ENCODE measurements around the gene KIZ. TPM values are rescaled to one million over a fixed set of nuclear protein-coding genes. Genes with fewer than 3 reads are reported as not detected.
A peak's percentile ranks its signal among the peaks of the same experiment; 100 is the strongest.

KIZ gene, protein sequence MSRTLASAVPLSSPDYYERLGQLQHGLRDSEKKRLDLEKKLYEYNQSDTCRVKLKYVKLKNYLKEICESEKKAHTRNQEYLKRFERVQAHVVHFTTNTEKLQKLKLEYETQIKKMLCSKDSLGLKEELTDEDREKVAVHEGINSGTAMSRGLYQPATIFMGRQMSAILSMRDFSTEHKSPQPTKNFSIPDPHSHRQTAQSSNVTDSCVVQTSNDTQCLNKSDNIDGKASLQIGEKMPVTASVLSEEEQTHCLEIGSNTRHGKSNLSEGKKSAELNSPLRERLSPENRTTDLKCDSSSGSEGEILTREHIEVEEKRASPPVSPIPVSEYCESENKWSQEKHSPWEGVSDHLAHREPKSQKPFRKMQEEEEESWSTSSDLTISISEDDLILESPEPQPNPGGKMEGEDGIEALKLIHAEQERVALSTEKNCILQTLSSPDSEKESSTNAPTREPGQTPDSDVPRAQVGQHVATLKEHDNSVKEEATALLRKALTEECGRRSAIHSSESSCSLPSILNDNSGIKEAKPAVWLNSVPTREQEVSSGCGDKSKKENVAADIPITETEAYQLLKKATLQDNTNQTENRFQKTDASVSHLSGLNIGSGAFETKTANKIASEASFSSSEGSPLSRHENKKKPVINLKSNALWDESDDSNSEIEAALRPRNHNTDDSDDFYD
- total RNA-seq = 10 to 100 TPM in 5 of 6 donors, 1 to 10 TPM in 1; 7.9 to 29.3 (median 15.2) TPM

- WGBS, 2 donors = 0 to 1% methylated on average over 4 to 24 of the region's 66 CpGs
- Histone ChIP-seq H3K9me3 (no peaks in the 10 kb centered on the region), H3K27ac (peak within 1 kb of the TSS; percentile 67 to 91 (median 84)), H3K4me3 (peak within 1 kb of the TSS; percentile 78 to 92 (median 90)), H3K36me3 (no peaks in the 10 kb centered on the region), H3K27me3 (no peaks in the 10 kb centered on the region), H3K4me1 (peaks cover 3 to 10% (median 6%) of the 10 kb centered on the region in 4 donors)
- DNase-seq (peak; percentile 97 to 100), ATAC-seq (ENCODE audit: low FRiP score in 2 of 2) (peak; percentile 100)
- TF ChIP-seq POLR2A (IDR thresholded peaks at IDR 0.05) (peak in 3 of 4 donors; percentile 38 to 87 (median 61)), POLR2AphosphoS5 (IDR thresholded peaks at IDR 0.05) (peak in 1 of 2 donors; percentile 97), EP300 (IDR thresholded peaks at IDR 0.05) (peak in 1 of 4 donors; percentile 49)
- TF ChIP-seq, protein P1, sequence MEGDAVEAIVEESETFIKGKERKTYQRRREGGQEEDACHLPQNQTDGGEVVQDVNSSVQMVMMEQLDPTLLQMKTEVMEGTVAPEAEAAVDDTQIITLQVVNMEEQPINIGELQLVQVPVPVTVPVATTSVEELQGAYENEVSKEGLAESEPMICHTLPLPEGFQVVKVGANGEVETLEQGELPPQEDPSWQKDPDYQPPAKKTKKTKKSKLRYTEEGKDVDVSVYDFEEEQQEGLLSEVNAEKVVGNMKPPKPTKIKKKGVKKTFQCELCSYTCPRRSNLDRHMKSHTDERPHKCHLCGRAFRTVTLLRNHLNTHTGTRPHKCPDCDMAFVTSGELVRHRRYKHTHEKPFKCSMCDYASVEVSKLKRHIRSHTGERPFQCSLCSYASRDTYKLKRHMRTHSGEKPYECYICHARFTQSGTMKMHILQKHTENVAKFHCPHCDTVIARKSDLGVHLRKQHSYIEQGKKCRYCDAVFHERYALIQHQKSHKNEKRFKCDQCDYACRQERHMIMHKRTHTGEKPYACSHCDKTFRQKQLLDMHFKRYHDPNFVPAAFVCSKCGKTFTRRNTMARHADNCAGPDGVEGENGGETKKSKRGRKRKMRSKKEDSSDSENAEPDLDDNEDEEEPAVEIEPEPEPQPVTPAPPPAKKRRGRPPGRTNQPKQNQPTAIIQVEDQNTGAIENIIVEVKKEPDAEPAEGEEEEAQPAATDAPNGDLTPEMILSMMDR (IDR thresholded peaks at IDR 0.05) = peak; percentile 49 to 89 (median 73)
Measured at GRCh38 chr20:21125849-21126580, at the start of gene KIZ. Gene KIZ, plus strand, starts transcription at chr20:21126082. Its CDS starts 34 bp downstream, at chr20:21126116.

DNA sequence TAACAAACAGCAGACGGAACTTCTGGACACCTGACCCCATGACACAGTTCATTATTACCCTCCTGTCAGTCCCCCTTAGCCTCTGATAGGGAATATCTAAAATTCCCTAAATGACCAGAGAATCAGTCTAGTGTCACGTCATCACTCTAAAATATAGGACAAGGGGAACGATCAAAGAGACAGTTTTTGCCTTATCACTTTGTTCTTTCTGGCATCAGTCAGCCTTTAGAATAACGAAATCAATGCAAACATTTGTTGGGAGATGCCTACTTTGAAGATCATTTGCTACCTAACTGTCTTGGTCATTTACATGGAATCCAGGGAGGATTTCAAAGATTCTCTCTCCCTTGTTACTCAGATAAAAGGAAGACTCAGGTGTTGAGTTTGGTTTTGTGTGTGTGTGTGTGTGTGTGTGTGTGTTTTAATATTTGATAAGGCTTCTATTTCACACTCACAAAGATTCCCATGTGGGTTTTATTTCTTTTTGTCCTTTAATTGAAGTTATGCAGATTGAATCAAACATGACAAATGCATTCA is 48.0 kb upstream of the KIZ start:
- no peak for ATAC-seq (ENCODE audit: low FRiP score in 2 of 2)
- 56 to 57% methylated on average over 4 of the region's 4 CpGs for WGBS, 2 donors
- Histone ChIP-seq H3K4me3 (no peak overlapping the region), H3K9me3 (no peaks in the 10 kb centered on the region), H3K27me3 (peaks cover 0 to 2% (median 0%) of the 10 kb centered on the region in 4 donors), H3K36me3 (no peaks in the 10 kb centered on the region), H3K27ac (no peak overlapping the region), H3K4me1 (no peaks in the 10 kb centered on the region)
- no peak for DNase-seq
- TF ChIP-seq POLR2A (IDR thresholded peaks at IDR 0.05) = no peak
- no peak for TF ChIP-seq POLR2AphosphoS5 (IDR thresholded peaks at IDR 0.05)
- TF ChIP-seq EP300 (IDR thresholded peaks at IDR 0.05) = no peak
- TF ChIP-seq, protein P1 (IDR thresholded peaks at IDR 0.05) = no peak

DNA sequence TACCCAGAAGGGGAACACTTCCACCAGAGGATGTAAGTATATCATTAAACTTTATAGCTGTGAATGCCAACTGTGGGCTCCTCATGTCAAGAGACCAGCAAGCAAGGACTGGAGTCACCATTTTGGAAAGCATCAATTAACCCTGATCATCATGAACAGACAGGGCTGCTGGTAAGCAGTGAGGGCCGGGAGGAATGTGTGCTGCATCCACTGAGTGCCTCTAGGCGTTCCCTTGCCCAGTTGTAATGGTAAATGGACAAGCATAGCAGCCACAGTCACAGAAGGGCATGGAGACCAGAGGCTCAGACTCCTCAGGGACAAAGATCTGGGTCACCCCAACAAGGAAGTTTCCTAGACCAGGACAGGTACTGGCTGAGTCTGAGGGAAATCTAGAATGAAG is 43.3 kb upstream of the KIZ start:
- Histone ChIP-seq H3K9me3 (no peaks in the 10 kb centered on the region), H3K4me3 (no peak overlapping the region), H3K27me3 (peaks cover 0 to 2% (median 0%) of the 10 kb centered on the region in 4 donors), H3K36me3 (no peaks in the 10 kb centered on the region), H3K27ac (no peak overlapping the region), H3K4me1 (no peaks in the 10 kb centered on the region)
- TF ChIP-seq POLR2AphosphoS5 (IDR thresholded peaks at IDR 0.05) (no peak), POLR2A (IDR thresholded peaks at IDR 0.05) (no peak), EP300 (IDR thresholded peaks at IDR 0.05) (no peak)
- TF ChIP-seq, protein P1 (IDR thresholded peaks at IDR 0.05) = no peak
- WGBS, 2 donors = 60 to 69% methylated on average over 2 of the region's 2 CpGs
- DNase-seq = no peak
- no peak for ATAC-seq (ENCODE audit: low FRiP score in 2 of 2)

GRCh38 chr20:21083825-21084325 is 42.0 kb upstream of the KIZ start:
- H3K36me3 ChIP-seq = no peaks in the 10 kb centered on the region
- no peaks in the 10 kb centered on the region for H3K9me3 ChIP-seq
- 20 to 44% methylated on average over 2 of the region's 2 CpGs for WGBS, 2 donors
- TF ChIP-seq EP300 (IDR thresholded peaks at IDR 0.05) = no peak
- TF ChIP-seq, protein P1 (IDR thresholded peaks at IDR 0.05) = no peak
- no peak for TF ChIP-seq POLR2A (IDR thresholded peaks at IDR 0.05)
- TF ChIP-seq POLR2AphosphoS5 (IDR thresholded peaks at IDR 0.05) = no peak
- peaks cover 0 to 2% (median 0%) of the 10 kb centered on the region in 4 donors for H3K27me3 ChIP-seq
- no peak overlapping the region for H3K27ac ChIP-seq
- no peak for DNase-seq
- no peaks in the 10 kb centered on the region for H3K4me1 ChIP-seq
- H3K4me3 ChIP-seq = no peak overlapping the region
- ATAC-seq (ENCODE audit: low FRiP score in 2 of 2) = no peak

Measured in upper lobe of left lung (tissue), 6 donors.